Panc1 (cell line): ENCODE data around the gene CRISPLD2. TPM values are rescaled to one million over a fixed set of nuclear protein-coding genes. Genes with fewer than 3 reads are reported as not detected.

ENCODE experiments used
- ATAC-seq: fragments of 200-7000 bp; cut with Tn5 transposase; 2 replicates; pipeline ENCODE4 v1.9.1; 2020; ENCODE audit warnings: mild to moderate bottlenecking, moderate library complexity
- BruUV-seq: library from RNA; stranded (reverse); fragments of 400-500 nt; replicated peaks from 2 replicates; lab custom pipeline; 2021; lab: Mats Ljungman, UMichigan
- CTCF ChIA-PET: fragments of 300-600 bp; sonication (Branson Sonifier 250); formaldehyde crosslinking; loops from one replicate; lab custom pipeline; 2022; ENCODE audit warnings: antibody characterized with exemption; lab: Charles Lee
- POLR2A ChIA-PET: fragments of 300-600 bp; sonication (Branson Sonifier 250); formaldehyde crosslinking; loops from one replicate; lab custom pipeline; 2022; ENCODE audit warnings: antibody characterized with exemption; lab: Charles Lee
- DNase-seq: peaks from one replicate; pipeline ENCODE4 v3.0.0-alpha.2; 2010; ENCODE audit warnings: low read depth, low spot score
- H3K27ac ChIP-seq: 2 replicates; pipeline ENCODE4 v1.5.1; 2011; ENCODE audit warnings: mild to moderate bottlenecking, low read length, inconsistent platforms
- H3K27me3 ChIP-seq: fragments of 200-500 bp; sonication (Bioruptor generic); 2 replicates; pipeline ENCODE4 v1.6.0; 2014; ENCODE audit warnings: low read length, inconsistent platforms; ENCODE audit not compliant: control insufficient read depth, insufficient read depth
- H3K36me3 ChIP-seq: fragments of 200-500 bp; sonication (Bioruptor generic); 2 replicates; pipeline ENCODE4 v1.5.1; 2014; ENCODE audit warnings: inconsistent platforms, mild to moderate bottlenecking, low read length, moderate library complexity; ENCODE audit not compliant: control insufficient read depth, insufficient read depth
- H3K4me1 ChIP-seq: 2 replicates; pipeline ENCODE4 v1.5.1; 2011; ENCODE audit warnings: inconsistent platforms, mild to moderate bottlenecking, low read length, moderate library complexity; ENCODE audit not compliant: control insufficient read depth, insufficient read depth
- H3K4me3 ChIP-seq, 2 experiments: 2 replicates each; pipeline ENCODE4 v1.5.1; 2011 to 2012; ENCODE audit warnings: low read depth in 2 of 2, low read length in 2 of 2, mild to moderate bottlenecking in 2 of 2, inconsistent platforms in 1 of 2, moderate library complexity in 1 of 2
- H3K9me3 ChIP-seq: fragments of 200-500 bp; sonication (Bioruptor generic); 2 replicates; pipeline ENCODE4 v1.5.1; 2014; ENCODE audit warnings: low read depth, mild to moderate bottlenecking, inconsistent platforms, low read length, moderate library complexity; ENCODE audit not compliant: control insufficient read depth, insufficient read depth
- POLR2AphosphoS5 ChIP-seq: IDR thresholded peaks from 2 replicates; pipeline ENCODE4 v1.6.1; 2012; ENCODE audit warnings: mild to moderate bottlenecking, low read depth, low read length, moderate library complexity
- SIN3A ChIP-seq: IDR thresholded peaks from 2 replicates; pipeline ENCODE4 v1.6.1; 2012; ENCODE audit warnings: low read depth, mild to moderate bottlenecking, low read length, moderate library complexity, borderline replicate concordance; ENCODE audit not compliant: insufficient read depth
- TCF7L2 ChIP-seq: IDR thresholded peaks from 2 replicates; pipeline ENCODE4 v1.6.1; 2011; ENCODE audit warnings: mild to moderate bottlenecking, low read depth, low read length, inconsistent platforms
- in situ Hi-C: cut with HindIII; loops from 2 replicates; pipeline ENCODE4 v1.10.0; 2016; ENCODE audit warnings: low sequenced_read_pairs, low pct_unique_long_range_greater_than_20kb
- intact Hi-C: fragments of 100-400 bp; cut with micrococcal nuclease; formaldehyde crosslinking; loops from one replicate; pipeline ENCODE4 v1.10.0; 2022; ENCODE audit not compliant: unreplicated experiment
- total RNA-seq: library from RNA; stranded (reverse); gene quantifications from one replicate; pipeline ENCODE4 v1.2.1, GENCODE V29; 2021; ENCODE audit not compliant: unreplicated experiment
- TF ChIP-seq, protein P1 (sequence below): fragments of 450-650 bp; IDR thresholded peaks from 2 replicates; pipeline ENCODE4 v1.5.1; 2017; ENCODE audit warnings: mild to moderate bottlenecking
- TF ChIP-seq, protein P2 (sequence below), 2 experiments: IDR thresholded peaks; 2 replicates each; pipeline ENCODE4 v1.6.1; 2011 to 2012; ENCODE audit warnings: low read depth in 2 of 2, control low read depth in 1 of 2, low read length in 1 of 2, mild to moderate bottlenecking in 1 of 2, moderate library complexity in 1 of 2; ENCODE audit not compliant: insufficient read depth in 1 of 2

CRISPLD2 gene
- total RNA-seq, 1 experiment from 2014 or later = 12.9 TPM

DNA sequence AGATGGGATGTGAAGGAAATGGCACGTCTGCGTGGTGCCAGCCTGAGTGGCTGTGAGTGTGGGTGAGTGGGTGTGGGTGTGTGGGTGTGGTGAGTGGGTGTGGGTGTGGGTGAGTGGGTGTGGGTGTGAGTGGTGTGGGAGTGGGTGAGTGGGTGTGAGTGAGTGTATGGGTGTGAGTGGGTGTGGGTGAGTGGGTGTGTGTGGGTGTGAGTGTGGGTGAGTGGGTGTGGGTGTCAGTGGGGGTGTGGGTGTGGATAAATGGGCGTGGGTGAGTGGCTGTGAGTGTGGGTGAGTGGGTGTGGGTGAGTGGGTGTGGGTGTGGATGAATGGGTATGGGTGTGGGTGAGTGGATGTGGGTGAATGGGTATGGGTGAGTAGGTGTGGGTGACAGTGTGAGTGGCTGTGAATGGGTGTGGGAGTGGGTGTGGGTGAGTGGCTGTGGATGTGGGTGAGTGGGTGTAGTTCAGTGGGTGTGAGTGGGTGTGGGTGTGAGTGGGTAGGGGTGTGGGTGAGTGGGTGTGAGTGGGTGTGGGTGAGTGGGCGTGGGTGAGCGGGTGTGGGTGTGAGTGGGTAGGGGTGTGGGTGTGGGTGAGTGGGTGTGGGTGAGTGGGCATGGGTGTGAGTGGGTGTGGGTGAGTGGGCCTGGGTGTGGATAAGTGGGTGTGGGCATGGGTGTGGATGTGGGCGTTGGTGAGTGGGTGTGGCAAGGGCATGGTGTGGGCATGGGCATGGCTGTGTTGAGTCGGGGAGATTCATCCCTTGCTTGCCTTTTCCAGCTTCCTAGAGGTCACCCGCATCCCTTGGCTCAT is 110.7 kb downstream of the CRISPLD2 start:
- no peak for DNase-seq
- ChIA-PET POLR2A (no interaction called here), CTCF (no interaction called here)
- Histone ChIP-seq H3K9me3 (no peaks in the 10 kb centered on the region), H3K36me3 (no peaks in the 10 kb centered on the region), H3K4me3 (no peak overlapping the region), H3K27ac (no peak overlapping the region), H3K4me1 (no peaks in the 10 kb centered on the region), H3K27me3 (no peaks in the 10 kb centered on the region)
- no peak for ATAC-seq
- intact Hi-C loops = no loop called here
- no peak for TF ChIP-seq TCF7L2
- TF ChIP-seq POLR2AphosphoS5 = no peak
- no peak for TF ChIP-seq SIN3A
- TF ChIP-seq, protein P1, sequence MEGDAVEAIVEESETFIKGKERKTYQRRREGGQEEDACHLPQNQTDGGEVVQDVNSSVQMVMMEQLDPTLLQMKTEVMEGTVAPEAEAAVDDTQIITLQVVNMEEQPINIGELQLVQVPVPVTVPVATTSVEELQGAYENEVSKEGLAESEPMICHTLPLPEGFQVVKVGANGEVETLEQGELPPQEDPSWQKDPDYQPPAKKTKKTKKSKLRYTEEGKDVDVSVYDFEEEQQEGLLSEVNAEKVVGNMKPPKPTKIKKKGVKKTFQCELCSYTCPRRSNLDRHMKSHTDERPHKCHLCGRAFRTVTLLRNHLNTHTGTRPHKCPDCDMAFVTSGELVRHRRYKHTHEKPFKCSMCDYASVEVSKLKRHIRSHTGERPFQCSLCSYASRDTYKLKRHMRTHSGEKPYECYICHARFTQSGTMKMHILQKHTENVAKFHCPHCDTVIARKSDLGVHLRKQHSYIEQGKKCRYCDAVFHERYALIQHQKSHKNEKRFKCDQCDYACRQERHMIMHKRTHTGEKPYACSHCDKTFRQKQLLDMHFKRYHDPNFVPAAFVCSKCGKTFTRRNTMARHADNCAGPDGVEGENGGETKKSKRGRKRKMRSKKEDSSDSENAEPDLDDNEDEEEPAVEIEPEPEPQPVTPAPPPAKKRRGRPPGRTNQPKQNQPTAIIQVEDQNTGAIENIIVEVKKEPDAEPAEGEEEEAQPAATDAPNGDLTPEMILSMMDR = no peak
- TF ChIP-seq, protein P2, sequence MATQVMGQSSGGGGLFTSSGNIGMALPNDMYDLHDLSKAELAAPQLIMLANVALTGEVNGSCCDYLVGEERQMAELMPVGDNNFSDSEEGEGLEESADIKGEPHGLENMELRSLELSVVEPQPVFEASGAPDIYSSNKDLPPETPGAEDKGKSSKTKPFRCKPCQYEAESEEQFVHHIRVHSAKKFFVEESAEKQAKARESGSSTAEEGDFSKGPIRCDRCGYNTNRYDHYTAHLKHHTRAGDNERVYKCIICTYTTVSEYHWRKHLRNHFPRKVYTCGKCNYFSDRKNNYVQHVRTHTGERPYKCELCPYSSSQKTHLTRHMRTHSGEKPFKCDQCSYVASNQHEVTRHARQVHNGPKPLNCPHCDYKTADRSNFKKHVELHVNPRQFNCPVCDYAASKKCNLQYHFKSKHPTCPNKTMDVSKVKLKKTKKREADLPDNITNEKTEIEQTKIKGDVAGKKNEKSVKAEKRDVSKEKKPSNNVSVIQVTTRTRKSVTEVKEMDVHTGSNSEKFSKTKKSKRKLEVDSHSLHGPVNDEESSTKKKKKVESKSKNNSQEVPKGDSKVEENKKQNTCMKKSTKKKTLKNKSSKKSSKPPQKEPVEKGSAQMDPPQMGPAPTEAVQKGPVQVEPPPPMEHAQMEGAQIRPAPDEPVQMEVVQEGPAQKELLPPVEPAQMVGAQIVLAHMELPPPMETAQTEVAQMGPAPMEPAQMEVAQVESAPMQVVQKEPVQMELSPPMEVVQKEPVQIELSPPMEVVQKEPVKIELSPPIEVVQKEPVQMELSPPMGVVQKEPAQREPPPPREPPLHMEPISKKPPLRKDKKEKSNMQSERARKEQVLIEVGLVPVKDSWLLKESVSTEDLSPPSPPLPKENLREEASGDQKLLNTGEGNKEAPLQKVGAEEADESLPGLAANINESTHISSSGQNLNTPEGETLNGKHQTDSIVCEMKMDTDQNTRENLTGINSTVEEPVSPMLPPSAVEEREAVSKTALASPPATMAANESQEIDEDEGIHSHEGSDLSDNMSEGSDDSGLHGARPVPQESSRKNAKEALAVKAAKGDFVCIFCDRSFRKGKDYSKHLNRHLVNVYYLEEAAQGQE (IDR thresholded peaks at IDR 0.05; ENCODE audit: insufficient read depth in 1 of 2, low read depth in 2 of 2, low read length in 1 of 2) = no peak
- in situ Hi-C loops = no loop called here
- no TSS peak for BruUV-seq

DNA sequence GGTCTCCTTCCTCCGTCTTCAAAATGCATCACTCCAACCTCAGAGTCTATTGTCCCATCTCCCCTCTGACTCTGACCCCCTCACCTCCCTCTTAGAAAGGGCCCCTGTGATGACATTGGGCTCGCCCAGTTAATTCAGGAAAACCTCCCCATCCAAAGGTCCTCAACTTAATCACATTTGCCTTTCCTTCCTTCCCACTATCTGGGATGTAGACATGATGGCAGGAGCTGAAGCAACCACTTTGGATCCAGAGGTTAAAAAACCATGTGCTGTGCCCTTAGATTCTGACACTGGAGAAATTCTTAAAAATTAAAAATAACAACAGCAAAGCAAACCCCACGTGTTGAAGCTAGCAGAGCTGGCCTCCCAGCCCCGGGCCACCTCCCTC is 111.3 kb downstream of the CRISPLD2 start:
- DNase-seq (no peak), ATAC-seq (no peak)
- POLR2A ChIA-PET = no interaction called here
- CTCF ChIA-PET = no interaction called here
- Histone ChIP-seq H3K27ac (no peak overlapping the region), H3K36me3 (no peaks in the 10 kb centered on the region), H3K27me3 (no peaks in the 10 kb centered on the region), H3K4me1 (no peaks in the 10 kb centered on the region), H3K9me3 (no peaks in the 10 kb centered on the region), H3K4me3 (no peak overlapping the region)
- no TSS peak for BruUV-seq
- in situ Hi-C loops = no loop called here
- intact Hi-C loops = no loop called here
- TF ChIP-seq POLR2AphosphoS5 (no peak), SIN3A (no peak), TCF7L2 (no peak)
- TF ChIP-seq, protein P2 (IDR thresholded peaks at IDR 0.05; ENCODE audit: insufficient read depth in 1 of 2, low read depth in 2 of 2, low read length in 1 of 2) = no peak
- TF ChIP-seq, protein P1 = no peak
